Measurements from ENCODE around the gene KANK2. TPM values are rescaled to one million over a fixed set of nuclear protein-coding genes. Genes with fewer than 3 reads are reported as not detected.
A peak's percentile ranks its signal among the peaks of the same experiment; 100 is the strongest.

The KANK2 gene
- total RNA-seq, 2 donors from 2014 or later = 647 to 689 TPM

- Histone ChIP-seq H3K4me1 (ENCODE audit: control insufficient read depth in 1 of 2, low read depth in 2 of 2) (peaks cover 24 to 60% of the 10 kb centered on the region in 2 donors), H3K9me3 (no peaks in the 10 kb centered on the region), H3K27ac (peak overlapping the region; percentile 49 to 60), H3K4me3 (no peak overlapping the region), H3K36me3 (peaks cover 72% of the 10 kb centered on the region), H3K27me3 (replicated peaks; ENCODE audit: insufficient read depth) (no peaks in the 10 kb centered on the region)
- no peak for ATAC-seq (ENCODE audit: insufficient number of reproducible peaks, low FRiP score, low read depth)
- DNase-seq (ENCODE audit: low spot score) = no peak
- no peak for TF ChIP-seq CTCF (IDR thresholded peaks at IDR 0.05)
Measured at GRCh38 chr19:11172576-11172975, 24.8 kb downstream of the KANK2 start.

GRCh38 chr19:11171144-11171543 is 26.2 kb downstream of the KANK2 start:
- H3K27me3 ChIP-seq (replicated peaks; ENCODE audit: insufficient read depth) = no peaks in the 10 kb centered on the region
- no peak for DNase-seq (ENCODE audit: low spot score)
- ATAC-seq (ENCODE audit: insufficient number of reproducible peaks, low FRiP score, low read depth) = no peak
- no peak for TF ChIP-seq CTCF (IDR thresholded peaks at IDR 0.05)
- H3K9me3 ChIP-seq = no peaks in the 10 kb centered on the region
- H3K4me1 ChIP-seq (ENCODE audit: control insufficient read depth in 1 of 2, low read depth in 2 of 2) = peaks cover 34 to 74% of the 10 kb centered on the region in 2 donors
- peak overlapping the region; percentile 90 to 93 for H3K27ac ChIP-seq
- peaks cover 67% of the 10 kb centered on the region for H3K36me3 ChIP-seq
- H3K4me3 ChIP-seq = no peak overlapping the region

DNA sequence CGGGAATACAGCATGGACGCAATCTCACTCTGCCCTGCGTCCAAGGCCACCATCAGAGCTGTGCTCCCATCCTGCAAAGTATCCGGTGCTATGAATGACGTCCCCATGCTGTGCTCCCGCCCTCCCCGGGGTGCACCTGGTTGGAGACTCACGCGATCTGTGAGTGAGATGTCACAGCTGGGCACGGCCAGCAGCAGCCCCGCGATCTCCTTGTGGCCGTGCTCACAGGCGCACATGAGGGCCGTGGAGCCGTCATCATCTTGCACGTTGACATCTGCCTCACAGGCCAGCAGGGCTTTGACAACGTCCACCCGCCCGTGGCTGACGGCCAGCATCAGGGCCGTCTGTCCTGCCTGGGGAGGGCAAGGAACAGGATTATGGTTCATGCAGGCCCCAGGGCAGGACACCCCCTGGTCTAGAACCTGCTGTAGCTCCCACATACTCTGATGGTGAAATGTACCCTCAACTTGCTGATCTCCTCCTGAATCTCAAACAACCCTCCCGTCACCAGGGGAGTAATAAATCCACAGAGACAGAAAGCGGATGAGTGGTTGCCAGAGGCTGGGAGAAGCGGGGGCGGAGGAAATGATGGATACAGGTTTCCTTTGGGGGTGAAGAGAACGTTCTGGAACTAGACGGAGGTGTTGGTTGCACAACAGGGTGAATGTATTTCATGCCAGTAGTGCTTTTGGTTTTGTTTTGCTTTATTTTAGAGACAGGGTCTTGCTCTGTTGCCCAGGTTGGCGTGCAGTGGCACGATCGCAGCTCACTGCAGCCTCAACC is 27.3 kb downstream of the KANK2 start:
- H3K27ac ChIP-seq = peak overlapping the region; percentile 90 to 93
- peaks cover 42 to 85% of the 10 kb centered on the region in 2 donors for H3K4me1 ChIP-seq (ENCODE audit: control insufficient read depth in 1 of 2, low read depth in 2 of 2)
- no peaks in the 10 kb centered on the region for H3K9me3 ChIP-seq
- no peaks in the 10 kb centered on the region for H3K27me3 ChIP-seq (replicated peaks; ENCODE audit: insufficient read depth)
- H3K36me3 ChIP-seq = peaks cover 58% of the 10 kb centered on the region
- TF ChIP-seq CTCF (IDR thresholded peaks at IDR 0.05) = no peak
- DNase-seq (ENCODE audit: low spot score) (no peak), ATAC-seq (ENCODE audit: insufficient number of reproducible peaks, low FRiP score, low read depth) (no peak)
- H3K4me3 ChIP-seq = no peak overlapping the region

- H3K27ac ChIP-seq = peak overlapping the region; percentile 90 to 93
- peak; percentile 73 for ATAC-seq (ENCODE audit: insufficient number of reproducible peaks, low FRiP score, low read depth)
- H3K27me3 ChIP-seq (replicated peaks; ENCODE audit: insufficient read depth) = no peaks in the 10 kb centered on the region
- H3K9me3 ChIP-seq = no peaks in the 10 kb centered on the region
- no peak for TF ChIP-seq CTCF (IDR thresholded peaks at IDR 0.05)
- no peak for DNase-seq (ENCODE audit: low spot score)
- peaks cover 47 to 94% of the 10 kb centered on the region in 2 donors for H3K4me1 ChIP-seq (ENCODE audit: control insufficient read depth in 1 of 2, low read depth in 2 of 2)
- H3K36me3 ChIP-seq = peaks cover 44% of the 10 kb centered on the region
- no peak overlapping the region for H3K4me3 ChIP-seq
Measured at GRCh38 chr19:11168568-11168967, 28.8 kb downstream of the KANK2 start.

- Histone ChIP-seq H3K36me3 (peaks cover 27% of the 10 kb centered on the region), H3K4me1 (ENCODE audit: control insufficient read depth in 1 of 2, low read depth in 2 of 2) (peaks cover 51 to 86% of the 10 kb centered on the region in 2 donors), H3K9me3 (no peaks in the 10 kb centered on the region), H3K27ac (peak overlapping the region; percentile 90 to 93), H3K27me3 (replicated peaks; ENCODE audit: insufficient read depth) (no peaks in the 10 kb centered on the region), H3K4me3 (no peak overlapping the region)
- ATAC-seq (ENCODE audit: insufficient number of reproducible peaks, low FRiP score, low read depth) (no peak), DNase-seq (ENCODE audit: low spot score) (no peak)
- TF ChIP-seq CTCF (IDR thresholded peaks at IDR 0.05) = no peak
Measured at GRCh38 chr19:11166281-11167142, 30.8 kb downstream of the KANK2 start.

Data from thoracic aorta (tissue), 2 donors.